Eye (tissue), 1 donor: ENCODE results near the gene MEGF6.
"Not testable (repeated sequence)": the region's sequence is repeated elsewhere in the genome, so short reads cannot be mapped to it uniquely, and the experiment has no call there.

Experiments
- DNase-seq: peaks from one replicate; pipeline ENCODE4 v3.0.0-alpha.2; 2015

The MEGF6 gene

DNA sequence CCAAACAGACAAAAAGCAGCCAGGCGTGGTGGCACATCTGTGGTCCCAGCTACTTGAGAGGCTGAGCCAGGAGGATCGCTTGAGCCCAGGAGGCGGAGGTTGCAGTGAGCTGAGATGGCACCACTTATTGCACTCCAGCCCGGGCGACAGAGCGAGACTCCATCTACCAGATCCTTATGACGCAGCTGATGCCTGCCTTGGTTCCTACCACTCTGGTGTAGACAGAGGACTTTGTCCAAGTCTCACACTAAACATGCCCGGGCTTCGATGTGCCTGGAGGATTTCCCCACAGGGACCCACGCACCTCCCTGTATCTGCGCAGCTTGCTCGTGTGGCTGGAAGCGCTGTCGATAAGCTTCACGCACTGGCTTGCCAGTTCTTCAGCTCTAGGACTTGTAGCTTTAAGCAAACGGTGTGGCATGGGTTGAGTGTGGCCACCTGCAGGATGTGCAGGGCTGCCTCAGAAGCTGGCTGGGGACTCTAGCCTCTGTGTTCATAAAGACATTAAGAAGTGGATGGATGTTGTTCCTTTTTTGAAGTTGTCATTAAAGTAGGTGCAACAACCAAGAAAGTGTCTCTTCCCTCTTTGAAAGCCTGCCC, 18.4 kb upstream of the MEGF6 start:
- no peak for DNase-seq

DNA sequence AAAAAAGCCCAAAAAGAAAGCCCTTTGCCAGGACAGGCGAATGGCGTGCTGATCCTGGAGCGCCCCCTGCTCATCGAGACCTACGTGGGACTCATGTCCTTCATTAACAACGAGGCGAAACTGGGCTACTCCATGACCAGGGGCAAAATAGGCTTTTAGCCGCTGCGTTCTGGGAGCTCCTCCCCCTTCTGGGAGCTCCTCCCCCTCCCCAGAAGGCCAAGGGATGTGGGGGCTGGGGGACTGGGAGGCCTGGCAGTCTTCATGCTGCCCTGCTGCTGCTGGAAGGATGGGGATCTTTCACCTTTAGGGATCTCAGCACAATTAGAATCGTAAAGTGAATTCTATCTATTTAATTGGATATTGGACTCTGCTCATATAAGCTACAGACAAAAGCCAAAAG, 17.1 kb upstream of the MEGF6 start:
- no peak for DNase-seq

DNA sequence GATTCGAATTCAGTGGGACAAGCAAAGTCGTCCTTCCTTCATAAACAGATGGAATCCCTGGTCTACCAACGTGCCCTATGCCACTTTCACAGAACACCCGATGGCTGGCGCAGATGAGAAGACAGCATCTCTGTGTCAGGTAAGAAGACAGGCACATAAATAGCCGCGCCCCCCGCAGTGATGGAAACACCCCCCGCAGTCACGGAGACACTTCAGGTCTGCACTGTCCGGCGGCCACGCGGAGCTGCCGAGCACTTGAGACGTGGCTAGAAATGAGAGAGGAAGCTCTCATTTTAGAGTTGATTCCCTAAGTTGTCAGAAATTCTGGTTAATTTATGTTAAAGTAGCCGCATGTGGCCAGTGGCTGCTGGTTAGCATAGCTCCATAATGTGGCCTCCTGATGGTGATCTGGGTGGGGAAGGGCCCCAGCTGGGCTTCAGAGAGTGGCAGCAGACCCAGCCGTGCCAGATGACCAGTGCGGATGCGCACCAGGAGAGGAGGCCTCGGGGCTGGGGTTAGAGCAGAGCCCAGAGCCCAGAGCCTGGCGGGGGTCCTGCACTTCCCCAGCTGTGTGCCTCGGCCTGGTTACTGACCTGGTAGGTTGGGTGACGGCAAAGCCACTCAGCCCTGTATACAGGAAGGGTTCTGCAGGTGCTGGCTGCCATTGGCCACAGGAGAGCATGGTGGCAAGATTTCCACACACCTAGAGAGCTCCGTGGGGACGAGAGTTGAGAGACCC, 16.4 kb upstream of the MEGF6 start:
- no peak for DNase-seq

DNA sequence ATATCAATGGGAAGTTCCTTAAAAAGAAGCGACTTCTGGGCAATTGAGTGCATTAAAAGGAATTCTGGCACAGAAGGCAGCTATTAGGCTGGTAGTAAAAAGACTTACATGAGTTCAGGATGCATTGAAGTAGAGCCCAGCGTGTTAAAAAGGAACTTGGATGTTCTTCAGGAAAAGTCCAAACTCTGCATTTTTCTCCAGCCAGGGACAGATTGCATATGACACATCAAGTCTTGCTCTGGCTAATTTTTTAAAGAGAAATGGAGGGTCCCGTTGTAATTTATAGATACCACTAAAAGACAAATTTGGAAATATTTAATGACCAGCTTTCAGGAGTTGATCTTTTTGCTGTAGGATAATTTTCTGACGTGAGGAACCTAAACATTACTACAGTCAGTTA, 14.7 kb upstream of the MEGF6 start:
- no peak for DNase-seq

GRCh38 chr1:3625151-3625907, 14.0 kb upstream of the MEGF6 start:
- peak; percentile 61 for DNase-seq

- peak; percentile 99 for DNase-seq
Observed at GRCh38 chr1:3624200-3625136, 13.2 kb upstream of the MEGF6 start, which contains the start of gene TPRG1L. TSS of gene TPRG1L (plus strand) at chr1:3625015. CDS start at chr1:3625073, 58 bp downstream.

- no peak for DNase-seq
Observed at GRCh38 chr1:3623441-3624199, 12.3 kb upstream of the MEGF6 start.

DNA sequence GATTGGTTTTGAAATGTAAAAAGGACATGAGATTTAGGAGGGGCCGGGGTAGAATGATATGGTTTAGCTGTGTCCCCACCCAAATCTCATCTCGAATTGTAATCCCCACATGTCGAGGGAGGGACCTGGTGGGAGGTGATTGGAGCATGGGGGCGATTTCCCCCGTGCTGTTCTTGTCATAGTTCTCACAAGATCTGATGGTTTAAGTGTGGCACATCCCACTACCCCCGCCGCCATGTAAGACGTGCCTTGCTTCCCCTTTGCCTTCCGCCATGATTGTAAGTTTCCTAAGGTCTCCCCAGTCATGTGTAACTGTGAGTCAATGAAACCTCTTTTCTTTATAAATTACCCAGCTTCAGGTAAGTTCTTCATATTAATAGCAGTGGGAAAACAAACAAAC, 10.8 kb upstream of the MEGF6 start:
- not testable (repeated sequence) for DNase-seq

DNA sequence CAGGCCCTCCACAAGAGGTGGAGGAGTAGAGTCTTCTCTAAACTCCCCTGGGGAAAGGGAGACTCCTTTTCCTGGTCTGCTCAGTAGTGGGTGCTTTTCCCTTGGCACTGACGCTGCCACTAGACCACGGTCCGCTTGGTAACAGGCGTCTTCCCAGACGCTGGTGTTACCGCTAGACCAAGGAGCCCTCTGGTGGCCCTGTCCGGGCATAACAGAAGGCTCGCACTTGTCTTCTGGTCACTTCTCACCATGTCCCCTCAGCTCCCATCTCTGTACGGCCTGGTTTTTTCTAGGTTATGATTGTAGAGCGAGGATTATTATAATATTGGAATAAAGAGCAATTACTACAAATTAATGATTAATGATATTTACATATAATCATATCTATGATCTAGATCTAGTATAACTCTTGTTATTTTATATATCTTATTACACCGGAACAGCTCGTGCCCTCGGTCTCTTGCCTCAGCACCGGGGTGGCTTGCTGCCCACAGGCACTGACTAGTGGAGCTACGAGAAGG, 9.9 kb upstream of the MEGF6 start:
- DNase-seq, result peak; percentile 61

DNA sequence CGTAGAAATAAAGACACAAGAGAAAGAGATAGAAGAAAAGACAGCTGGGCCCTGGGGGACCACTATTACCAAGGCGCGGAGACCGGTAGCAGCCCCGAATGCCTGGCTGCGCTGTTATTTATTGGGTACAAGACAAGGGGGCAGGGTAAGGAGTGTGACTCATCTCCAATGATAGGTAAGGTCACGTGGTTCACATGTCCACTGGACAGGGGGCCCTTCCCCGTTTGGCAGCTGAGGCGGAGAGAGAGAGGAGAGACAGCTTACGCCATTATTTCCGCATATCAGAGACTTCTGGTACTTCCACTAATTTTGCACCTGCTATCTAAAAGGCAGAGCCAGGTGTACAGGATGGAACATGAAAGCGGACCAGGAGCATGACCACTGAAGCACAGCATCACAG, 9.4 kb upstream of the MEGF6 start:
- no peak for DNase-seq

DNA sequence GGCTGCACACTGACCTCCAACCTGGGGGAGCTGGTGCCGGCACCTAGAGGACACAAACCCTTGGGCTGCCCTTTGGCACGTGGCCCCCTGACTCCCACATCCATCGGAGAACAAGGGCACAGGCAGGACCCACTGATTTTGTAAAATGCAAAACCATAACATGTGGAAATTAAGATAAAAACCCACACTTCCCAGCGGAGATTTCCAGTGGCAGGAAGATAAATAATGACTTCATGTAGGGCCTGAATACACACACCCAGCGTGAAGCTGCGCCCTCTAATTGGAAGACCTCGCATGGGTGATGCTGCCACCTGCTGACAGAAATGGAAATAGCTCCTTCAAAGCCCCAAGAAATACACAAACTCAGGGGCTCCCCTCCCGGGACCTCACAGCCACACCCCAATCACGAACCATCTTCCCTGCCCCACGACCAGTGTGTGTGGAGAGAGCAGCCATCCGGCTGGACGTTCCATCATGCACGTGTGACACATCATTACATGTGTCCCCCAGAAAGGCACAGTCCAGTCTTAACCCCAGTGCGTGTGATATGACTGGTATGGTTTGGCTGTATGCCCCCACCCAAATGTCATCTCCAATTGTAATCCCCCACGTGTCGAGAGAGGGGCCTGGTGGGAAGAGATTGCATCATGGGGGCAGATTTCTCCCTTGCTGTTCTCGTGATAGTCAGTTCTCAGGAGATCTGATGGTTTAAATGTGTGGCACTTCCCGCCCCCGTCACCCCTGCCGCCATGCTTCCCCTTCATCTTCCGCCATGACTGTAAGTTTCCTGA, 7.8 kb upstream of the MEGF6 start:
- DNase-seq, result peak; percentile 95

DNA sequence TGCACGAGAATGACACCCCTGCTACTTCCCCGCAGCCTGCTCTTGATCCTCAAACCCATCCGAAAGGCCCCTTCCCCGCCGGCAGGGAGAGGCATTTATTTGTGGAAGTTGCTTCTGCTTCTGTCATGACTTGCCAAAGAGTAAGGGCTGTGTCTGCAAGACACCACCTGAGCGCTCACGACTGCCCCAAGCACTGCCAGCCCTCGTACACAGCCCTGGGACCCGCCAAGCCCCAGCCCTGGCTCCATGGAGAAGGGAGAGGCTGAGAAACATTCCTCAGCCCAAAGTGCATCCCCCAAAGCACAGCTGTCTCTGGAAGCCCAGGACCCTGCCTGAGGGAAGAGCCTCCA, 7.2 kb upstream of the MEGF6 start:
- DNase-seq, result no peak

DNA sequence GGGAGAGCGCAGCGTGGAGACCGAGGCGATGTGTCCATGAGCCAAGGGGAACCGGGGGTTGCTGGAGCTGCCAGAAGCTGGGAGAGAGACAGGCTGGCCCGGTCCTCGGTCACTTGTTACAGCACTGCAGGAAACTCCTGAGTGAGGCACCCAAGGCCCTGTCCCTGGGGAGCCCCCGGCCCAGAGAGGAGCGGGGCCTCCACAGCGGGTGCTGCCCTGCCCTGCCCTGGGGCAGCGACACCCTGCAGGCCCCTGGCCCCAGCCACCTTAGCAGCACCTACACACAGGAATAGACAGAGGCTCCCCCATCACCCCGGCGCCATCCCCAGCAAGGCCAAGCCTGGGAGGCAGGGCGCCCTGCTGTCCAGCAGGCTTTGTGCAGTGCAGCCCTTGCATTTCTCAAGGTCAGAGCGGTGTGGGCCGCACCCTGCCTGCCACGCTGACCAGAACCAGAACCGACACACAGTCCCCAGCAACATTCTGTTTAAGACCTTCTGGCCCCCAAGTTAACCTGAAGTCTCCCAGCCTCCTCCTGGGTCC, 6.6 kb upstream of the MEGF6 start:
- DNase-seq, result no peak

- no peak for DNase-seq
Observed at GRCh38 chr1:3616861-3617260, 5.6 kb upstream of the MEGF6 start.

DNA sequence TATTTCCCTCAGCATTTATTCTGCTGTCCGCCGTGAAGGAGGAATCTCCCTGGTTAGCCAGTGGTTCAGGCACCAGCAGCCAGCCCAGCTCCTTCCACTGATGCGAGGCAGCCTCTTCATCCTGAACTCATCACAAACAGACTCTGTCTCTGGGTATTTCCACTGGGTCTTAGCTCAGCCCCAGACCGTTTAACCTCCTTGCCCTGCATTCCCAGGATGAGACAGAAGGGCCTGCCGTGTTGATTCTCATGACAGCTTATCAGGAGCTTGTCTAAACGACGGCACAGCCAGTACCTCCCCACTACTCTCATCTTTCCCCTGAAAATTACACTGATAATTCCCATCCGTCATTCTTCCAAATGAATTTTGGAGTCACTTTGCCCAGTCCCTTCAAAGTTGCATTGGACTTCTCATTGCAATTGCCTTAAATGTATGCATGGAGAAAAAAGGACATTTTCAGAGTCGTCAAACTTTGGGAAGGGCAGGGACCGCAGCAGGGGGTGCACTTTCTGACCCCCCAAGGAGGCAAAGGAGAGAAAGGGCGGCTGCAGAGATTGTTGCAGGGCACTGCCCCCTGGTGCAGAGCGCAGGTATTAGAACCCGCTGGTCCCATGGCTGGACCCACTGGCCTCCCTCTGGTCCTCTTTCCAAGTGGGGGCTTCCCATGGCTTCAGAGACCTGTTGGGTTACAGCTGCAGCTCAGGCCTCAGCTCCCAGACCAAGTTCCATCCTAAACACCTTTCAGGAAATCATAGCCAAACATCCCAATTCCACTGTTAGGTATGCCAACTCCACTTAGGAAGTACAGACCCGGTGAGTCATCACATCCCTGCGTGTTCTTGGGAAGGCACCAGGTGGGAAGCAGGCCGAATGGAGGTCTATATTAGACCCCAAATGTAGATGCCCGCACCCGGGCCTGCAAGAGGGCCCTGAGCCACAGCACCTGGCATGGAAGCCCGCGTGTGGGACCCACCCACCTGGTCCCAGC, 3.7 kb upstream of the MEGF6 start:
- DNase-seq, result peak; percentile 37

GRCh38 chr1:3612123-3612522, 815 bp upstream of the MEGF6 start:
- DNase-seq, result no peak

DNA sequence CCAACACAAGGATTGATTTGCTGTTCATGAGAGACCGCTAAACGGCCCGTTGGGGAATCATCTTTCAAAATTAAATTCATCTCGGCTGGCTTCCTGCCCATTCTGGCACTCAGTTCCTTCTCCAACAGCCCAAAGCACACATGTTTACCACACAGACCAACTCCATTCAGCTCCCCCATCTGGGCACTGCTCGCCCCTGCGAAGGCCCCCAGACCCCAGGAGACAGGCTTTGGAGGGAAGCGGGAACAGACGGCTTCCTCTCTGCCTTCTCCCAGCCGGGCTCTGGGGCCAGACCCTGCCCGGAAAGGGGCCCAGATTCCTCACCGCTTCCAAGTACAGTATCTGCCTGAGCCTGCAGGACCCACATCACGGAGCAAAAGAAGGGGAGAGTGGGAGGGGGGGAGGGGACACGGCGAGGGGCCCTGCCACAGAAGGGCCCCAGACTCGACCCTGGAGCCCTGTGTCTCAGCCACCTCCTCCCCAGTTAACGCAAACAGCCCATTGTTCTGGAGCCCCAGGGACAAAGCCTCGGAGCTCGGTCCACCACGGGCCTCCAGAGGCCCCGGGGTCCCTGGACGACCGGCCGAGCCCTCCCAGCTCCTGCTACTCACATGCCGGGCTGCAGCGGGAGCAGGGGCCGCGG, 660 bp downstream of the MEGF6 start:
- peak; percentile 88 for DNase-seq

DNA sequence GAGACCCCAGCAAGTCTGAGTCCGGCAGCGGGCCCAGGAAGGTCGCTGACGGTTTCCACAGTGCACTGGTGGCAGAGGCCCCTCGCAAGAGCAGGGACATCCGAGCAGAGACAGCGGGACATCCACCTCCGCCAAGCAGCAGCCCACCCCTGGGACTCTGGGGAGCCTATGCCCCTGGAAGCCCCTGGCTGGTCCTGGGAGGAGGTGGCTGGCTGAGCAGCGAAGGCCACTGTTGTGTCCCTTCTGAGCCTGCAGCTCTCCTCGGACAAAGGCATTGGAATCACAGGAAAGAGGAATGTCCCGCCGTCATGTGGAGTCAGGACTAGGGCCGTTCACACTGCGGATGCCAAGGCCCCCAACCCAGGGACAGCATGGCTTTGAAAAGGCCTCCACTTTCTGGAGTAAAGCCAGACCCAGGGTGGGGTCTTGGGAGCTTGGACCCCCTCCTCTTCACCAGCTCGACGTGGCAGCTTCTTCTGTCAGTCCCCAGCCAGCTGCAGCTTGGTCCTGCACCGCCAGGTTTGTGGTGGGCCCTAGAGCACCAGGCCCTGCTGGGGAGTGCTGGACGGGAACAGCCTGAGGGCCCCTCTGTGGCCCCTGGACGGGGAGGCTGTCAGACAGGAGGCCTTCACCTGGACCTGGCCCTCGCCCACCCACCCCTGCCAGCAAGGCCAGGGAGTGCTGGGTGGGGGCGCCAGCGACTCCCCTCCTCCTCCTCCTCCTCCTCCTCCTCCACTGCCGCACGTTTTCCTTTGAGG, 1.4 kb downstream of the MEGF6 start:
- peak; percentile 47 for DNase-seq
